H9 (cell line): ENCODE data around the gene ERAS. TPM values are rescaled to one million over a fixed set of nuclear protein-coding genes. Genes with fewer than 3 reads are reported as not detected.

Experiments
- DNase-seq: peaks from one replicate; pipeline ENCODE4 v3.0.0-alpha.2; 2017
- H2AFZ ChIP-seq: one replicate; pipeline ENCODE4 v1.6.1; 2013; ENCODE audit warnings: mild to moderate bottlenecking, low read length, control low read depth, moderate library complexity
- H2AK5ac ChIP-seq: 2 replicates; pipeline ENCODE4 v1.6.1; 2013; ENCODE audit warnings: low read length, control low read depth, mixed read lengths; ENCODE audit not compliant: insufficient read length
- H2BK120ac ChIP-seq: one replicate; pipeline ENCODE4 v1.6.1; 2013; ENCODE audit warnings: low read depth, mild to moderate bottlenecking, low read length, control low read depth, inconsistent platforms; ENCODE audit not compliant: poor library complexity, severe bottlenecking
- H2BK12ac ChIP-seq: 2 replicates; pipeline ENCODE4 v1.6.1; 2013; ENCODE audit warnings: low read length, control low read depth, mixed read lengths, low read depth; ENCODE audit not compliant: insufficient read length
- H2BK15ac ChIP-seq: 2 replicates; pipeline ENCODE4 v1.6.1; 2013; ENCODE audit warnings: low read depth, low read length, control low read depth
- H2BK20ac ChIP-seq: one replicate; pipeline ENCODE4 v1.6.1; 2013; ENCODE audit warnings: low read depth, mild to moderate bottlenecking, low read length, control low read depth, inconsistent platforms; ENCODE audit not compliant: poor library complexity, severe bottlenecking
- H2BK5ac ChIP-seq: 2 replicates; pipeline ENCODE4 v1.6.1; 2013; ENCODE audit warnings: low read length, control low read depth, mixed read lengths; ENCODE audit not compliant: insufficient read length
- H3K14ac ChIP-seq: 2 replicates; pipeline ENCODE4 v1.6.1; 2013; ENCODE audit warnings: low read length, control low read depth; ENCODE audit not compliant: insufficient read depth
- H3K18ac ChIP-seq: 2 replicates; pipeline ENCODE4 v1.6.1; 2013; ENCODE audit warnings: low read depth, mild to moderate bottlenecking, mixed read lengths, low read length, control low read depth; ENCODE audit not compliant: insufficient read length
- H3K23ac ChIP-seq: 2 replicates; pipeline ENCODE4 v1.6.1; 2013; ENCODE audit warnings: low read length, control low read depth, mixed read lengths, low read depth; ENCODE audit not compliant: insufficient read length
- H3K23me2 ChIP-seq: 2 replicates; pipeline ENCODE4 v1.6.1; 2013; ENCODE audit warnings: low read depth, mild to moderate bottlenecking, mixed read lengths, low read length, control low read depth; ENCODE audit not compliant: insufficient read length, poor library complexity, severe bottlenecking
- H3K27ac ChIP-seq: 2 replicates; pipeline ENCODE4 v1.5.1; 2013; ENCODE audit warnings: low read length, control low read depth, mixed read lengths, low read depth; ENCODE audit not compliant: insufficient read length
- H3K27me3 ChIP-seq: 2 replicates; pipeline ENCODE4 v1.6.1; 2013; ENCODE audit warnings: low read length, control low read depth, inconsistent platforms; ENCODE audit not compliant: insufficient read depth
- H3K4ac ChIP-seq: 2 replicates; pipeline ENCODE4 v1.6.1; 2013; ENCODE audit warnings: low read depth, mild to moderate bottlenecking, control low read depth, inconsistent platforms, low read length, moderate library complexity
- H3K4me1 ChIP-seq: 2 replicates; pipeline ENCODE4 v1.6.1; 2013; ENCODE audit warnings: low read length, control low read depth, inconsistent platforms; ENCODE audit not compliant: insufficient read depth
- H3K4me2 ChIP-seq: 2 replicates; pipeline ENCODE4 v1.6.1; 2013; ENCODE audit warnings: low read length, control low read depth, mixed read lengths; ENCODE audit not compliant: insufficient read length, insufficient read depth
- H3K56ac ChIP-seq: 2 replicates; pipeline ENCODE4 v1.6.1; 2013; ENCODE audit warnings: low read depth, mild to moderate bottlenecking, mixed read lengths, low read length, control low read depth; ENCODE audit not compliant: insufficient read length
- H3K79me1 ChIP-seq: 2 replicates; pipeline ENCODE4 v1.6.1; 2013; ENCODE audit warnings: low read depth, mild to moderate bottlenecking, moderate library complexity, low read length, control low read depth, inconsistent platforms; ENCODE audit not compliant: insufficient read depth, poor library complexity, severe bottlenecking
- H3K79me2 ChIP-seq: 2 replicates; pipeline ENCODE4 v1.6.1; 2013; ENCODE audit warnings: low read length, control low read depth, inconsistent platforms; ENCODE audit not compliant: insufficient read depth
- H3K9ac ChIP-seq: 2 replicates; pipeline ENCODE4 v1.6.1; 2013; ENCODE audit warnings: low read length, control low read depth, mixed read lengths; ENCODE audit not compliant: insufficient read length; ENCODE audit errors: extremely low read depth
- H3K9me3 ChIP-seq: one replicate; pipeline ENCODE4 v1.6.1; 2013; ENCODE audit warnings: low read depth, low read length, inconsistent platforms; ENCODE audit not compliant: control insufficient read depth
- H3T11ph ChIP-seq: one replicate; pipeline ENCODE4 v1.6.1; 2013; ENCODE audit warnings: mild to moderate bottlenecking, low read length, control low read depth, inconsistent platforms
- H4K20me1 ChIP-seq: one replicate; pipeline ENCODE4 v1.6.1; 2013; ENCODE audit not compliant: control insufficient read depth, insufficient read length, insufficient read depth
- H4K5ac ChIP-seq: 2 replicates; pipeline ENCODE4 v1.6.1; 2013; ENCODE audit warnings: low read depth, mild to moderate bottlenecking, mixed read lengths, low read length, control low read depth; ENCODE audit not compliant: insufficient read length
- H4K8ac ChIP-seq: replicated peaks from 2 replicates; pipeline ENCODE4 v1.6.1; 2013; ENCODE audit warnings: low read length, control low read depth, mixed read lengths, low read depth; ENCODE audit not compliant: insufficient read length
- H4K91ac ChIP-seq: 2 replicates; pipeline ENCODE4 v1.6.1; 2013; ENCODE audit warnings: low read depth, mild to moderate bottlenecking, moderate library complexity, mixed read lengths, low read length, control low read depth; ENCODE audit not compliant: insufficient read length
- H3K27ac Mint-ChIP-seq, 3 experiments: 2 replicates in 2 of 3; 3 replicates in 1 of 3; pipeline ENCODE4 v1.8.0; 2020 to 2021; ENCODE audit warnings: mixed read lengths in 3 of 3, mild to moderate bottlenecking in 1 of 3, moderate library complexity in 1 of 3
- H3K27me3 Mint-ChIP-seq: 2 replicates; pipeline ENCODE4 v1.8.0; 2021; ENCODE audit warnings: low read depth, mild to moderate bottlenecking, moderate library complexity, mixed read lengths
- H3K36me3 Mint-ChIP-seq, 3 experiments: 2 replicates in 2 of 3; 3 replicates in 1 of 3; pipeline ENCODE4 v1.8.0; 2020 to 2021; ENCODE audit warnings: low read depth in 3 of 3, mixed read lengths in 3 of 3; ENCODE audit not compliant: insufficient read depth in 1 of 3
- H3K4me1 Mint-ChIP-seq, 2 experiments: 2 replicates each; pipeline ENCODE4 v1.8.0; 2020; ENCODE audit warnings: mixed read lengths in 2 of 2
- H3K4me3 Mint-ChIP-seq, 2 experiments: 2 replicates in 1 of 2; 3 replicates in 1 of 2; pipeline ENCODE4 v1.8.0; 2020 to 2021; ENCODE audit warnings: mild to moderate bottlenecking in 2 of 2, mixed read lengths in 2 of 2, moderate library complexity in 1 of 2
- H3K9me3 Mint-ChIP-seq, 2 experiments: 2 replicates in 1 of 2; 3 replicates in 1 of 2; pipeline ENCODE4 v1.8.0; 2020; ENCODE audit warnings: mild to moderate bottlenecking in 2 of 2, mixed read lengths in 2 of 2, moderate library complexity in 1 of 2
- CTCF ChIP-seq: fragments of 200-600 bp; sonication (generic); conservative IDR thresholded peaks from 3 replicates; pipeline ENCODE4 v1.8.0; 2021; ENCODE audit warnings: antibody characterized with exemption, mild to moderate bottlenecking
- WGBS: extraction: QIAGEN DNeasy Blood & Tissue Kit; methylation state at CpG from one replicate; pipeline ENCODE4 v1.1.7; 2013; ENCODE audit warnings: missing lambda C conversion rate, low lambda C conversion rate, mixed read lengths; ENCODE audit not compliant: insufficient read length; ENCODE audit errors: extremely low coverage; 5-methylcytosine and 5-hydroxymethylcytosine counted together
- total RNA-seq: library from RNA; stranded (reverse); gene quantifications from 2 replicates; pipeline ENCODE4 v1.2.1, GENCODE V29; 2021

Gene ERAS
- total RNA-seq, 1 experiment from 2014 or later = not detected

GRCh38 chrX:48792219-48792618 is 34.1 kb upstream of the ERAS start:
- Histone ChIP-seq H4K91ac (no peak overlapping the region), H3K4me1 (no peaks in the 10 kb centered on the region), H2BK5ac (no peak overlapping the region), H3K23ac (no peak overlapping the region), H3K4me2 (no peak overlapping the region), H3K9ac (no peak overlapping the region), H2BK120ac (no peak overlapping the region), H3K79me1 (no peaks in the 10 kb centered on the region), H4K5ac (no peak overlapping the region), H3K23me2 (no peaks in the 10 kb centered on the region), H2BK15ac (no peak overlapping the region), H3K79me2 (no peaks in the 10 kb centered on the region), H4K8ac (no peak overlapping the region), H4K20me1 (no peaks in the 10 kb centered on the region), H3K56ac (no peak overlapping the region), H2BK12ac (no peak overlapping the region), H2AFZ (no peak overlapping the region), H3K18ac (no peak overlapping the region), H3T11ph (no peak overlapping the region), H3K14ac (no peak overlapping the region), H3K27ac (no peak overlapping the region), H2BK20ac (no peak overlapping the region), H3K9me3 (peaks cover 17% of the 10 kb centered on the region), H3K27me3 (no peaks in the 10 kb centered on the region), H3K4ac (no peak overlapping the region), H2AK5ac (no peak overlapping the region)
- no peak overlapping the region for H3K27ac Mint-ChIP-seq
- H3K4me3 Mint-ChIP-seq = no peak overlapping the region
- peaks cover 0 to 7% (median 5%) of the 10 kb centered on the region in 3 experiments; a peak in 5 of 7 replicates for H3K36me3 Mint-ChIP-seq
- no CpG with 5 or more reads among the region's 7 CpGs for WGBS
- no peak for DNase-seq
- no peak for TF ChIP-seq CTCF
- peaks cover 9% of the 10 kb centered on the region for H3K27me3 Mint-ChIP-seq
- peaks cover 69 to 80% of the 10 kb centered on the region in 2 experiments for H3K9me3 Mint-ChIP-seq
- no peaks in the 10 kb centered on the region for H3K4me1 Mint-ChIP-seq
